K562 (cell line): ENCODE results near the gene APOBEC3G. TPM values are rescaled to one million over a fixed set of nuclear protein-coding genes. Genes with fewer than 3 reads are reported as not detected.

ENCODE experiments used
- E4F1 ChIP-seq: fragments of 250-450 bp; sonication (Bioruptor Pico); IDR thresholded peaks from 2 replicates; pipeline ENCODE4 v1.5.0; 2021; ENCODE audit warnings: mild to moderate bottlenecking, borderline replicate concordance
- GABPB1 ChIP-seq: sonication (generic); formaldehyde crosslinking; IDR thresholded peaks from 2 replicates; pipeline ENCODE4 v1.8.0; 2022; ENCODE audit warnings: mild to moderate bottlenecking, missing genetic modification reagents
- JUN ChIP-seq, 2 experiments: sonication (generic) in 1 of 2; formaldehyde crosslinking in 1 of 2; IDR thresholded peaks; 2 replicates each; pipeline versions ENCODE4 v1.6.1 to v1.8.0; 2012 to 2022; ENCODE audit warnings: borderline replicate concordance in 2 of 2, mild to moderate bottlenecking in 2 of 2, improper control_type of control experiment in 1 of 2, low read depth in 1 of 2, low read length in 1 of 2, missing genetic modification reagents in 1 of 2
- MAZ ChIP-seq, 2 experiments: fragments of 450-650 bp in 1 of 2; sonication (generic) in 1 of 2; formaldehyde crosslinking; IDR thresholded peaks in 1 of 2; conservative IDR thresholded peaks in 1 of 2; 2 replicates each; pipeline versions ENCODE4 v1.4.0 to v1.5.0; 2020; ENCODE audit warnings: mild to moderate bottlenecking in 1 of 2, missing genetic modification reagents in 1 of 2
- MEIS2 ChIP-seq: fragments of 450-650 bp; IDR thresholded peaks from 2 replicates; pipeline ENCODE4 v1.6.1; 2014; ENCODE audit warnings: mild to moderate bottlenecking; ENCODE audit not compliant: partially characterized antibody
- NR2C1 ChIP-seq, 2 experiments: fragments of 450-650 bp; IDR thresholded peaks; 2 replicates each; pipeline ENCODE4 v1.6.1; 2017; ENCODE audit warnings: mild to moderate bottlenecking in 2 of 2, antibody characterized with exemption in 1 of 2, inconsistent platforms in 1 of 2, missing compliant biosample characterization in 1 of 2, missing genetic modification characterization in 1 of 2
- PRMT5 ChIP-seq: sonication (generic); formaldehyde crosslinking; IDR thresholded peaks from 2 replicates; pipeline ENCODE4 v1.5.0; 2020; ENCODE audit warnings: missing genetic modification reagents
- RBM39 ChIP-seq: fragments of 200-400 bp; formaldehyde crosslinking; optimal IDR thresholded peaks from 2 replicates; pipeline ENCODE3; 2018; ENCODE audit warnings: low read depth, low read length
- SAFB ChIP-seq: fragments of 200-400 bp; formaldehyde crosslinking; IDR thresholded peaks from 2 replicates; pipeline ENCODE4 v1.6.1; 2017; ENCODE audit warnings: low read depth, low read length, borderline replicate concordance
- SFPQ ChIP-seq: fragments of 200-400 bp; formaldehyde crosslinking; IDR thresholded peaks from 2 replicates; pipeline ENCODE4 v1.6.1; 2017; ENCODE audit warnings: mild to moderate bottlenecking, low read depth, low read length, moderate library complexity
- SMAD2 ChIP-seq: fragments of 150-350 bp; IDR thresholded peaks from 2 replicates; pipeline ENCODE4 v1.6.1; 2014; ENCODE audit warnings: low read depth, mild to moderate bottlenecking, low read length
- SRF ChIP-seq, 2 experiments: fragments of 250-450, 450-650 bp in 1 of 2; sonication (Bioruptor Pico) in 1 of 2; sonication (generic) in 1 of 2; formaldehyde crosslinking; IDR thresholded peaks; 2 replicates each; pipeline versions ENCODE4 v1.5.0 to v1.5.1; 2020 to 2022; ENCODE audit warnings: mild to moderate bottlenecking in 1 of 2, missing genetic modification reagents in 1 of 2
- SUPT5H ChIP-seq: fragments of 450-650 bp; IDR thresholded peaks from 2 replicates; pipeline ENCODE4 v1.6.1; 2016
- ZNF639 ChIP-seq, 2 experiments: fragments of 200-800 bp in 1 of 2; sonication (Bioruptor generic) in 1 of 2; sonication (generic) in 1 of 2; formaldehyde crosslinking in 1 of 2; IDR thresholded peaks in 1 of 2; conservative IDR thresholded peaks in 1 of 2; 2 replicates each; pipeline versions ENCODE4 v1.5.0 to v1.6.1; 2016 to 2020; ENCODE audit warnings: missing compliant biosample characterization in 1 of 2, missing genetic modification characterization in 1 of 2, missing genetic modification reagents in 1 of 2
- polyA plus RNA-seq, 8 experiments: library from polyadenylated mRNA; depleted of rRNA in 4 of 8; stranded (reverse) in 5 of 8; unstranded in 3 of 8; fragments of >200 nt; fragmentation: Nextera tagmentation in 2 of 8; fragmentation: Illumina TruSeq in 1 of 8; extraction: Ambion mirVana in 2 of 8; extraction: Trizol in 1 of 8; gene quantifications; 2 replicates each; pipeline versions ENCODE4 v1.2.1 to v1.2.3, GENCODE V29; 2011 to 2014; ENCODE audit warnings: inconsistent platforms in 1 of 8, missing spikeins in 1 of 8
- total RNA-seq, 7 experiments: library from RNA; depleted of rRNA in 6 of 7; stranded (reverse); fragments of >200 nt in 6 of 7; fragmentation: Illumina TruSeq in 2 of 7; extraction: Trizol in 2 of 7; gene quantifications; 2 replicates each; pipeline versions ENCODE4 v1.2.1 to v1.2.3, GENCODE V29; 2011 to 2021; ENCODE audit warnings: low replicate concordance in 1 of 7
- TF ChIP-seq, protein P1 (sequence below): fragments of 450-650 bp; IDR thresholded peaks from one replicate; pipeline ENCODE4 v1.6.1; 2018; ENCODE audit warnings: mild to moderate bottlenecking, moderate library complexity; ENCODE audit not compliant: partially characterized antibody
- TF ChIP-seq, protein P2 (sequence below): fragments of 250-450 bp; sonication (Bioruptor Pico); IDR thresholded peaks from 2 replicates; pipeline ENCODE4 v1.8.0; 2021; ENCODE audit warnings: borderline replicate concordance, mild to moderate bottlenecking, moderate library complexity; ENCODE audit not compliant: poor library complexity, severe bottlenecking

APOBEC3G gene
- total and polyA plus RNA-seq, 9 of the 15 experiments (the other 6 are each of a cell fraction or from before 2014, with no cell fraction given), result 5.2 to 20.8 (median 11.4) TPM

GRCh38 chr22:39108487-39108886 lies 31.4 kb downstream of the APOBEC3G start (continued):
- no peak for TF ChIP-seq SRF (CRISPR knock-in tag; IDR thresholded peaks at IDR 0.05)
- TF ChIP-seq E4F1, result 0 out of 2 replicates have a peak, but pooled peaks have one; percentile 22
- peak in 1 of 2 experiments; percentile 31; a peak in 1 of 4 replicates for TF ChIP-seq MAZ (CRISPR knock-in tag; conservative IDR thresholded peaks at IDR 0.05 in 1 of 2, IDR thresholded peaks at IDR 0.05 in 1 of 2)
- TF ChIP-seq SFPQ, result no peak
- TF ChIP-seq, protein P1, sequence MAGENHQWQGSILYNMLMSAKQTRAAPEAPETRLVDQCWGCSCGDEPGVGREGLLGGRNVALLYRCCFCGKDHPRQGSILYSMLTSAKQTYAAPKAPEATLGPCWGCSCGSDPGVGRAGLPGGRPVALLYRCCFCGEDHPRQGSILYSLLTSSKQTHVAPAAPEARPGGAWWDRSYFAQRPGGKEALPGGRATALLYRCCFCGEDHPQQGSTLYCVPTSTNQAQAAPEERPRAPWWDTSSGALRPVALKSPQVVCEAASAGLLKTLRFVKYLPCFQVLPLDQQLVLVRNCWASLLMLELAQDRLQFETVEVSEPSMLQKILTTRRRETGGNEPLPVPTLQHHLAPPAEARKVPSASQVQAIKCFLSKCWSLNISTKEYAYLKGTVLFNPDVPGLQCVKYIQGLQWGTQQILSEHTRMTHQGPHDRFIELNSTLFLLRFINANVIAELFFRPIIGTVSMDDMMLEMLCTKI, result no peak
- no peak for TF ChIP-seq SUPT5H
- no peak for TF ChIP-seq GABPB1
- no peak for TF ChIP-seq NR2C1 (IDR thresholded peaks at IDR 0.05)
- TF ChIP-seq NR2C1 (tag; IDR thresholded peaks at IDR 0.05), result peak; percentile 82
- no peak for TF ChIP-seq SAFB
- no peak for TF ChIP-seq SMAD2
- no peak for TF ChIP-seq PRMT5 (CRISPR knock-in tag)
- peak in 1 of 2 experiments; percentile 88; a peak in 2 of 4 replicates for TF ChIP-seq ZNF639 (CRISPR knock-in tag; conservative IDR thresholded peaks at IDR 0.05 in 1 of 2, IDR thresholded peaks at IDR 0.05 in 1 of 2)
- TF ChIP-seq MEIS2, result no peak
- no peak for TF ChIP-seq RBM39
- TF ChIP-seq, protein P2, sequence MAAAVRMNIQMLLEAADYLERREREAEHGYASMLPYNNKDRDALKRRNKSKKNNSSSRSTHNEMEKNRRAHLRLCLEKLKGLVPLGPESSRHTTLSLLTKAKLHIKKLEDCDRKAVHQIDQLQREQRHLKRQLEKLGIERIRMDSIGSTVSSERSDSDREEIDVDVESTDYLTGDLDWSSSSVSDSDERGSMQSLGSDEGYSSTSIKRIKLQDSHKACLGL (CRISPR knock-in tag), result no peak
- TF ChIP-seq JUN (IDR thresholded peaks at IDR 0.05; ENCODE audit: borderline replicate concordance, low read depth, low read length), result no peak
- no peak for TF ChIP-seq JUN (CRISPR knock-in tag; IDR thresholded peaks at IDR 0.05; ENCODE audit: borderline replicate concordance)
